WTC11 (cell line): ENCODE data around the gene CLK1.

Source experiments
- ARID4B ChIP-seq: sonication (generic); formaldehyde crosslinking; IDR thresholded peaks from 2 replicates; pipeline ENCODE4 v1.8.0; 2023; ENCODE audit warnings: missing genetic modification reagents, mild to moderate bottlenecking, borderline replicate concordance
- SP1 ChIP-seq: sonication (generic); formaldehyde crosslinking; conservative IDR thresholded peaks from 2 replicates; pipeline ENCODE4 v1.8.1; 2022; ENCODE audit warnings: missing genetic modification reagents

DNA sequence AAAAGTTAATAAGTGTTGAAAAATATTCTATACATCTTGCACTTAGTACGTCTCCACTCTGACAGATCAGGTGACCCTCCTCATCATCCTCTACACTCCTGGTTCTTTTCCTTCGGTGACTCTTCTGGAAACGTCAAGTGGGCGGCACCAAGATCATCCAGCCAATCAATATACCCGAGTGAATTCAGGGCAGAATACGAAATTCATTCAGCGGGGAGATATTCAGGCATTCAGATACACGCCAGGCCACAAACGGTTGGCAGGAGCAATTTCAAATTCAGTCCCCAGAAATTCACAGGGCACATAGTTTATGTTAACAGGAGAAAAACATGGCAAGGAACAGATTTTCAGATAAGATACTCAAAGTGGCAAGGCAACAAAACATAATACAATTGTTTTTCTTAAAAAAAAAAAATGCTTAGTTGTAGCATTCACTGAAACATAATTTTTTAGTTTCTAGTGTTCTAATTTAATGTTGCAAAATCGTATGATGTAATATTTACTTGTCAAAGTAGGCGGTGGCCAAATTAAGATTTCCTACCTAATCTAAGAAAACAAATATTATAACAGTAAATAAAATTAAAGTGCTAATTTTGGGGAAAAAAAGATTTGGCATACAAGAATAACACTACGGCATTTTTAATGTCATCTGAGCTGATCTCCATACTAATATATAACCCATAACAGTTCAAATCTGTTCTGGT, 4.2 kb downstream of the CLK1 start:
- no peak for TF ChIP-seq ARID4B (CRISPR knock-in tag)
- TF ChIP-seq SP1 (CRISPR knock-in tag), result no peak
